Neural crest cell (in vitro differentiated cells): ENCODE results near the gene PHPT1. TPM values are rescaled to one million over a fixed set of nuclear protein-coding genes. Genes with fewer than 3 reads are reported as not detected.

ENCODE experiments used
- DNase-seq: peaks from one replicate; pipeline ENCODE4 v3.0.0; 2021; ENCODE audit warnings: low read depth, mixed read lengths, low spot score
- H3K27ac Mint-ChIP-seq: one replicate; pipeline ENCODE4 v1.8.0; 2021; ENCODE audit warnings: mild to moderate bottlenecking, mixed read lengths; ENCODE audit not compliant: unreplicated experiment
- H3K27me3 Mint-ChIP-seq: 2 replicates; pipeline ENCODE4 v1.8.0; 2021; ENCODE audit warnings: low read depth, mild to moderate bottlenecking, mixed read lengths
- H3K36me3 Mint-ChIP-seq: 2 replicates; pipeline ENCODE4 v1.8.0; 2021; ENCODE audit warnings: low read depth, mild to moderate bottlenecking, mixed read lengths
- H3K4me1 Mint-ChIP-seq: 2 replicates; pipeline ENCODE4 v1.8.0; 2021; ENCODE audit warnings: mixed read lengths
- H3K4me3 Mint-ChIP-seq: one replicate; pipeline ENCODE4 v1.8.0; 2021; ENCODE audit warnings: mild to moderate bottlenecking, mixed read lengths
- H3K9me3 Mint-ChIP-seq: 2 replicates; pipeline ENCODE4 v1.8.0; 2021; ENCODE audit warnings: mixed read lengths
- CTCF ChIP-seq: fragments of 200-600 bp; sonication (generic); conservative IDR thresholded peaks from 2 replicates; pipeline ENCODE4 v1.5.0; 2021; ENCODE audit warnings: antibody characterized with exemption, mild to moderate bottlenecking
- total RNA-seq: library from RNA; stranded (reverse); gene quantifications from 2 replicates; pipeline ENCODE4 v1.2.1, GENCODE V29; 2021

PHPT1 gene
- total RNA-seq, 1 donor from 2014 or later, result 175 TPM

GRCh38 chr9:136854113-136854841, 5.1 kb downstream of the PHPT1 start:
- H3K27ac Mint-ChIP-seq, result no peak overlapping the region
- no peaks in the 10 kb centered on the region for H3K9me3 Mint-ChIP-seq
- DNase-seq, result no peak
- peaks cover 3% of the 10 kb centered on the region for H3K4me1 Mint-ChIP-seq
- H3K36me3 Mint-ChIP-seq, result no peaks in the 10 kb centered on the region
- peaks cover under 1% of the 10 kb centered on the region for H3K27me3 Mint-ChIP-seq
- TF ChIP-seq CTCF, result no peak
- H3K4me3 Mint-ChIP-seq, result no peak overlapping the region

GRCh38 chr9:136854842-136855460, 5.7 kb downstream of the PHPT1 start:
- no peak overlapping the region for H3K27ac Mint-ChIP-seq
- no peaks in the 10 kb centered on the region for H3K27me3 Mint-ChIP-seq
- H3K36me3 Mint-ChIP-seq, result no peaks in the 10 kb centered on the region
- no peaks in the 10 kb centered on the region for H3K9me3 Mint-ChIP-seq
- H3K4me3 Mint-ChIP-seq, result no peak overlapping the region
- no peaks in the 10 kb centered on the region for H3K4me1 Mint-ChIP-seq
- no peak for TF ChIP-seq CTCF
- no peak for DNase-seq

GRCh38 chr9:136855461-136856078, 6.4 kb downstream of the PHPT1 start:
- Mint-ChIP-seq H3K36me3 (no peaks in the 10 kb centered on the region), H3K27ac (no peak overlapping the region), H3K4me1 (no peaks in the 10 kb centered on the region), H3K27me3 (no peaks in the 10 kb centered on the region), H3K4me3 (peak overlapping the region; percentile 31), H3K9me3 (no peaks in the 10 kb centered on the region)
- TF ChIP-seq CTCF, result no peak
- no peak for DNase-seq

GRCh38 chr9:136856079-136856476, 6.9 kb downstream of the PHPT1 start:
- H3K4me3 Mint-ChIP-seq, result peak overlapping the region; percentile 31
- no peak for DNase-seq
- no peak overlapping the region for H3K27ac Mint-ChIP-seq
- no peak for TF ChIP-seq CTCF
- H3K9me3 Mint-ChIP-seq, result no peaks in the 10 kb centered on the region
- no peaks in the 10 kb centered on the region for H3K4me1 Mint-ChIP-seq
- no peaks in the 10 kb centered on the region for H3K27me3 Mint-ChIP-seq
- H3K36me3 Mint-ChIP-seq, result no peaks in the 10 kb centered on the region

- Mint-ChIP-seq H3K4me3 (no peak overlapping the region), H3K36me3 (no peaks in the 10 kb centered on the region), H3K4me1 (no peaks in the 10 kb centered on the region), H3K9me3 (no peaks in the 10 kb centered on the region), H3K27me3 (no peaks in the 10 kb centered on the region), H3K27ac (no peak overlapping the region)
- DNase-seq, result no peak
- TF ChIP-seq CTCF, result peak; percentile 16
Observed at GRCh38 chr9:136856541-136857141, 7.4 kb downstream of the PHPT1 start.
